ENCODE results near the gene METTL26.
A peak's percentile ranks its signal among the peaks of the same experiment; 100 is the strongest.
"Not testable (repeated sequence)": the region's sequence is repeated elsewhere in the genome, so short reads cannot be mapped to it uniquely, and the experiment has no call there.

Gene METTL26

DNA sequence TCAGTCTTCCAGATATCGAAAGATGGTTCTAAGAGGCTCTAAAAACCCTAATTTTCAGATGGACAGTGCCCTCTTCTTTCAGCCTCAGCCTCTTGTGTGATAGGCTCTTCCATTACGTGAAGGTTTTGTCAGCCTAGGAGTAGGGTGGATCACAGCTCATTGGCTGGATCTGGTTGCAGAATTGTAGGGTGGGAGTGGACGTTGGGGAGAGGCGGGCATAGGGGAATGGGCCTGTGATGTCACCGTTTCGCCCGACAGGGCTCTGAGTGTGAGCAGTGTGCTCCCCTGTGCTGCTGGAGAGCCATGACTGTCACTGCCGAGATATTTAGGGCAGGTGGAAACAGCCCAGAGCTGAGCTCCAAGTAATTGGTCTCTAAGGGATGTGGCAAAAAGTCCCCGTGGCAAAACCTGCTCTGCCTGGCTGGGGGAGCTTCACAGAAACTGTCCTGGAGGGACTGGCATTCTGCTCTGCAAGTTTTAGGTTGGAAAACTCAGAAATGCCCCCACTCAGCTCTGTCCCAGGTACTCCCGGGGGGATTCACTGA is 11.5 kb downstream of the METTL26 start:
- no peak for DNase-seq

DNA sequence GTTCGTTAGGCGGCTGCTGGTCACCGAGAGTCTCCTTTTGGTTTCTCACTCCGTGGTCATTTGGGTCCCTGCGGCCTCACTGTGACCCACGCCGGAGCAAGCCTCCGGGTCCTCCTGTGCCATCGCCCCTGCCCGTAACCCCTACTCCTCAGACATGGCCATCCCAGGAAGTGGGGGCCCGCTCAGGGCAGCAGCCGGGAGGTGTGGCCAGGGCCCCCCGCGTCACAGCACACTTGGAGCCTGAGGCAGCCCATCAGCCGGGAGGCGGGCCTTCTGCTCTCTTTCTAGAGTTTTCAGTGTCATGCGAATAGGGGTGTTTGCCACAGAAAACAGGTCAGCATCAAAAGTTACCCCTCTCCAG is 13.2 kb downstream of the METTL26 start:
- no peak for DNase-seq

DNA sequence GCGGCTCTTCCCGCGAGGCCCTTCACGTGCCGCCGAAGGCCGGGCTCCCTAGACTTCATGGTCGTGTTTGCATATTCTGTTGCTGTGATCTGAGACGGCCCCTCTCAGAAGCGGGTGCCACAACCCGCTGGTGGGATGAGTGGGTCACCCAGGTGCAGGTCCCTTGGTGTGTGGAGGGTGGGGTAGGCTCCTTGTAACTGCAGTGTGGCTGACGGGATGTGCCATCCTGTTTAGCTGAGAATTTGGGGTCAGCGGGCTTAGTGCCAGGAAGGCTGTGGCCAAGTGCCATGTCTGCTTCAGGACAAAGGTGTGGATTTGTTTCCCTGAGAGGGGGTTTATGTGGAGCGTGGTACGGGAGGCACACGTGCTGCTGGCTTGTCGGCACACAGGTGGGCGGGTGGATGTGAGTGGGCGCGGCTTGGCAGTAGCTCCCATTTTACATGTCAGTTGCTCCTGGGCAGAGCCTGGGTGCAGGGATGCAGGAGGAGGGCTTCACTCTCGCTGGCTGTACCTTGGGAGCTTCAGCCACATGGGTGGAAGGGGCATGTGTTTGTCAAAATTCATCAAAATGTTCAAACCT is 14.5 kb downstream of the METTL26 start:
- no peak for DNase-seq

DNA sequence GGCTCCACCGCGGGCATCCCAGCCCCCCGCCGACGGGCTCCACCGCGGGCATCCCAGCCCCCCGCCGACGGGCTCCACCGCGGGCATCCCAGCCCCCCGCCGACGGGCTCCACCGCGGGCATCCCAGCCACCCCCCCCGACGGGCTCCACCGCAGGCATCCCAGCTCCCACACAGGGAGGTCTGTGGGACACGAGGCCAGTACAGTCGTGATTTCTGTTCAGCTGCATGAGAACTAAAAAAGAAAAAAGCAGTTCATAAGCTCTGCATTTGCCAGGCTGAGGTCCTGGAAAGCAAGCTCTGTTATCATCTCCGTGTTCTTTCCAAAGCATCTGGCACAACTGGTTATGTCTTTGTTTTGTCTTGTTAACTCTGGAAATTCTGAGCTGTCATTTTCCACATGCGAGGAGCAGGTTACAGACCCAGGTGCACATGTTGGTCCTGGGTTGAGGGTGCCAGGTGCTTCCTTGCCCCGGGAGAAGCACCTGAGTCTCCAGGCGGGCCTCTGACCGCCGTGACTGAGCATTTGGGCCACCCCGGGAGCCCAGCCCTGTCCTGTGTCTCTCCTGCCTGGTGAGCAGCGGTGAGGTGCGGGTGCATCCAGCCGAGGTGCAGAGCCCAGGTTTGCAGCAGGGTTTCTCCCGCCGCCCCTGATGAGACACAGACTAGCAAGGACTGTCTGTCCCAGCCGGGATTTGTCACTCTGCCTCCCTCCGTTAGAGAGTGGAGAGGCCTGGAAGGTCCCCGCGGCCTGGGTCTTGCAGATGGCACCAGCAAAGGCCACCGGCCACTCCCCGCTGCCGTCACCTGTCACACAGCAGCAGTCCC is 15.2 kb downstream of the METTL26 start:
- DNase-seq, result no peak

DNA sequence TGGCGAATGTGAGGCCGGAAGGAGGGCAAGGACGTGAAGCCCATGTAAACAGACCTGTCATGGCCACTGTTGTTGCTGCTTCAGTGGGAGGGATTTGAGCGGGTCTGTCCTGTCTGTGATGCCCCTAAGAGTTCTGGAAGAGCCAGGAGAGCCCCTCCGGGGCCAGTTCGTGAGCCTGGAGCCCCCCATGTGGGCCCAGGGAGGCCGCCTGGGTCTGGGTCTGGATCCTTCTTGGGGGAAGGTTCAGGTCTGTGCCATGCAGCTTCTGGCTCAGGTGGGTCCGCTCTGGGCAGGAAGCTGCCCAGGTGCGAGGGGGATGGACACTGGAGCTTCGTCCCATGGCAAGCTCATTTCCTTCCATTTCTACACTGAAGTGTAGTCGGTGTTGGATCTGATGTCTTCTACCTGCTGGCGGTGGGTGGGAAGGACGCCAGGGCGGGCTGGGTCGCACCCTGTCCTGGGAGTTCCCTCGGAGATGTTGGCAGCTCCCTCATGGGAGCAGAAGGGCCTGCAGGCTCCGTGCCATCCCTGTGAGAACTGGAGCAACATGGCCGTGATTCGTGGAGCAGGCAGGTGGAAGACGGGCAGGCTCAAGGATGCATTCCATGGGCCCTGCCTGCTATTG is 16.5 kb downstream of the METTL26 start:
- DNase-seq, result no peak

DNA sequence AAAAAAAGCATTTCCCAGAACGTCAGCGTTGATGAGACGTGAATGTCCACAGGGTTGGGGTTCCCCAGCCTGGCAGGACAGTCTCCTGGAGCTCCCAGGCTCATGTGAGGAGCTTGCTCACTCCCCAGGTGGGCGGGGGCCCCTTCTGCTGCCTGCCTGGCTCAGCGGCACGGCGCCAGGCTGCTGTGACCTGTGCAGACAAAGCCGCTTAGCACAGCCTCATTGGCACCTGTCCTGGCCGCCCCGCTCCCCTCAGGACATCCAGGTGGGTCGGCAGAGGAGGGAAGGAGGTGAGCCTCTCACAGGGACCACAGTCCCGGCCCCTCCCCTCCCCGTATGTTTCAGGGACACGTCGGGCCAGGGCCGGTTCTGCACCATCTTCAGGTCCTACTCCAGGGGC is 18.2 kb downstream of the METTL26 start:
- no peak for DNase-seq

DNA sequence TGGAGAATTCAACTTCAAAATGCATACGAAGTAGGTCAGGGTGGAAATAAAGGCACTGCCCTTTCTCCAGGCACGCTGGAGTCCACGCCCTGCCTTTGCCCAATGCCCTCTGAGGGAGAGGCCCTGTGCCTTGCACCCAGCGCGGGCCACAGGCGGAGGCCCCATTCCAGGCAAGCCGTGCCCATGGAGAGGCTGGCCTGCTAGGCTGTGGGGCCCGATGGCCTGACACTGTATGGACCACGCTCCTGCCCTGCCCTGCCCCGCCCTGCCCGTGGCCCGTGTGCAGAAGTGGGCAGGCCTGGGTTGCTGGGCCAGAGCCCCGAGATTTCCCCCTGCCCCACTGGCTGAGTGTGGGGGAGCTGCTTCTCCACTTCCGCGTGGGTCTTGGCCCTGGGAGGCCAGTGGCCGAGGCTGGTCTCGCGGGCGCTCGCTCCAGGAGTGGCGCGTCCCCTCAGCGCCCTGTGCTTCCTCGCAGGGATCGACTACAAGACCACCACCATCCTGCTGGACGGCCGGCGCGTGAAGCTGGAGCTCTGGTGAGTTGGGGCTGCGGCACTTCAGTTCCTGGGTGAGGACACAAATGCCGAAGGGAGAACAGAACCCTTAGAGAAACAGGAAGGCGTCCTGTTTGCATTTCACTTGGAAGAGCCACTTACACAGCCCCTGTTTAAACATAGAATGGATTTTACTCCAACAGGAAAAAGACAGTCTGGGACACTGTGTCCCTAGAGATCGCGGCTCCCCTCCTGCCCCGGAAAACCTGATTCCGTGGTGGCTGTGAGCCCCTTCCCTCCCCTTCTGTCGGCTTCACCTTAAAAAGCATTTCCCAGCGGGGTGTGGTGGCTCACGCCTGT is 19.1 kb downstream of the METTL26 start:
- DNase-seq, result no peak

DNA sequence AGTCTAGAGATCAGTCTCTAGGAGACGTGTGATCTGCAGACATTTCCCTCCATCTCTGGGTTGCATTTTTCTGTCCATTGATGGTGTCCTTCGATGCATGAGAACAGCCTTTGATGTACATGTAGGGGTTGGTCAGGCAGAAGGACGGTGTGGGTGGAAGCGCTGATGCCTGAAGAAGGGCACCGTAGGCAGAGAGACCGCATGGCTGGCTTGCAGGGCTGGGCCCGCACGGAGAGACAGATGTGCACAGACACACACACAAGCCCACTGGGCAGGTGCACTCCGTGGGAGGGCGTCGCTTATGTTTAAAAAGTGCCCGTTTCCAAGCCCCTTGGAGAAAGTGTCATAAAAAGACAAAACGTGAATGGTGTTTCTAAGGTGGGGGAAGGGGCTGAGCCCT is 21.0 kb downstream of the METTL26 start:
- DNase-seq, result no peak

DNA sequence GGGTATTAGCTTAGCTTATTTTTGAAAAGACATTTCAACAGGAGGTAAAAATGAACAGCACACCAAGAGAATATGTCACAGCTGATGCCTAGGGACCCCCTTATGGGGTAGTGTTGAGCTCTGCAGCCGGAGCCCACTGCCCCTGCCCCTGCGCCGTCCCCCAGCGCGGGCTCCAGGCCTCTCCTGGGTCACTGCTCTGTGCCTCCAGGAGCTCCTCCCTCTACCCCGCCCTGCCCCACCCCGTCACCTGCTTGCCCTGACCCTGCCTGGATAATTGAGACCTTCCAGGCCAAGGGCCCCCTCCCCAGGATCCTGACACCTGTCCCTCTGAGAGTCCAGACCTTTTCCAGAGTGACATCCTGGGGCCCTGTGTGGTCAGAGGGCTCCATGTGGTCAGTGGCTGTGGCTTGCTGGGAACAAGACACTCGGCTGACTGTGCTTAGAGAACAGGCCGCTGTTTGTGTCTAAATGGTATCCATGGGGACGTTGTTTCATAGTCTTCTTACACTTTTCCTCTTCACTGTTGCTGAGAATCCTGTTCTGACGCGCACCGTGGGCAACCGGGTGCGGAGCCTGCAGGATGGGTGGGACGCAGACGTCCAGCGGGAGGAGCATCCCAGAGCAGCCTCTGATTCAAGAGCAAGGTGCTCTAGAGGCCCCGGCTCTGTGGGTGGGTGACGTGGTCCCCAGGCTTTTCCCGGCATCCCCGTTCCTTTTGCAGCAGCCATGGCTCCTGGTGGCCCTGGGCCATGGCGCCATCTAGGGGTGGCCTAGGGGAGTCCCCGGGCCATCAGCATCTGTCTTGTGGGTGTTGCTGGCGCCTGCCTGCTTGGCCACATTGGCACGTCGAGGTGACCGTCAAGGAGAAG is 25.4 kb downstream of the METTL26 start:
- peak; percentile 65 for DNase-seq

DNA sequence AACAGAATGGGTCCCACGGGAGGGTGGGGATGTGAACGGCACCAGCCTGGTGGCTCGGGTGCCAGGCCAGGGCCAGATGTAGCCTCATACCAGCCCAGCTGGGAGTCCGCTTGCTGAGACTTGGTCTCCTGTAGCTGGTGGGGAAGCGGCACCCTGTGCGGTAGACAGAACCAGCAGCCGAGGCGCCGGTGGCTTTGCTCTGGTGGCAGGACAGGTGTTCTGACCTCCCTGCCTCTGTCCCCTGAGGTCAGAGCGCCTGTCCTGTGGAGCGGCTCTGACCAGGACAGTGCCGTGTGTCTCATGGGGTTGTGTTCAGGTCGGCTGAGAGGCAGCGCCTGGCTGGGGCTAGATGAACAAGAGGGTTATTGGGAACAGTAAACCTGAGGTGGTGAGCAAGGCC is 26.1 kb downstream of the METTL26 start:
- no peak for DNase-seq

DNA sequence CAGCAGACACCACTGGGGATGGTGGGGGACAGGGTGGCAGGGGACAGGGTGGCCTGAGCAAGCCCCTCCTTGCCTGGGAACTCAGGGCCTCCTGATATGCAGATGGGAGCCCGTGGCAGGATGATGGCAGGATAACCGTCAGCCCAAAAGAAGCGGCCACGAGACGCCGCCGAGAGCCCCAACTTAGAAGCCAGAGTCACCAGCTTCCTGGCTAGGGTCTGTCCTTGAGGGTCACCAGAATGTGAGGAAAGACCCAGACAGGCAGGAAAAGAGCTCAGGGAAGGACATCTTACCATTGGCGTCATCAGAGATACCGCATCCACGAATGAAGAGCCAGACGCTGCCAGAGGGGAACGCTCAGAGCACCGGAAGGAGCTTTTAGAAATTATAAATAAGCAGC is 26.8 kb downstream of the METTL26 start:
- no peak for DNase-seq

DNA sequence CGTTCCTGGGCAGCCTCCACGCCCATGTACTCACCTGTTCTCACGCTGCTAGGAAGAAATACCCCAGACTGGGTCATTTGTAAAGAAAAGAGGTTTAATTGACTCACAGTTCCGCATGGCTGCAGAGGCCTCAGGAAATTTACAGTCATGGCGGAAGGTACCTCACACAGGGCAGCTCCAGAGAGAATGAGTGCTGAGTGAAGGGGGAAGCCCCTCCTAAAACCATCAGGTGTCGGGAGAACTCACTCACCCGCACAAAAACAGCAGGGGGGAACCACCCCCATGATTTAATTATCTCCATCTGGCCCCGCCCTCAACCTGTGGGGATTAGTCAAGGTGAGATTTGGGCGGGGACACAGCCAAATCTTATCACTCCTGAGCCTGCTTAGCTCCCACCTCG is 28.1 kb downstream of the METTL26 start:
- DNase-seq, result no peak

DNA sequence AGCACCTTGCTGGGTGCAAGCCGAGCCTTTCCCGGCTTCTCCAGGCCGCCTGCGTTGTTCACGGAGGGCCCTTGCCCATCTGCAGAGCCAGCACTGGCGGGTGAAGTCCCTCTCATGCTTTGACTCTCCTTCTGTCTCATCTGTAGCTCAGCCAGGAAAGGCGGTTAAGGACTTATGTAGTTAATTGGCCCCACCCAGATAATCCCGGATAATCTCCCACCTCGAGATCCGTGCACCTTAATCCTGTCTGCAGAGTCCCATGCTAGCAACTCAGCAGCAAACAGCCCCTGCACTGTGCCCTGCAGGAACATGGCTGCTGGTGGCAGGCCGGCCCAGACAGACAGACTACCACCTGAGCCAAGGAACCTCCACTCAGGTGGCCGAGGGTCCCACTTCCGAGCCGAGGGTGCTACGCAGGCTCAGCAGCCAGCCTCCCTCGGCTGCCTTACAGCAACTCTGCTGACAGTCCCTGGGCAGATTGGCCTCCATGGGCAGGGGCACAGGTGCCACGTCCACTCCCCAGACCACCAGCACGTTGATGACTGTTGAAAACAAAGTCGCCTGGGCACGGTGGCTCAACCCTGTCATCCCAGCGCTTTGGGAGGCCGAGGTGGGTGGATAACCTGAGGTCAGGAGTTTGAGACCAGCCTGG is 29.3 kb downstream of the METTL26 start:
- no peak for DNase-seq

DNA sequence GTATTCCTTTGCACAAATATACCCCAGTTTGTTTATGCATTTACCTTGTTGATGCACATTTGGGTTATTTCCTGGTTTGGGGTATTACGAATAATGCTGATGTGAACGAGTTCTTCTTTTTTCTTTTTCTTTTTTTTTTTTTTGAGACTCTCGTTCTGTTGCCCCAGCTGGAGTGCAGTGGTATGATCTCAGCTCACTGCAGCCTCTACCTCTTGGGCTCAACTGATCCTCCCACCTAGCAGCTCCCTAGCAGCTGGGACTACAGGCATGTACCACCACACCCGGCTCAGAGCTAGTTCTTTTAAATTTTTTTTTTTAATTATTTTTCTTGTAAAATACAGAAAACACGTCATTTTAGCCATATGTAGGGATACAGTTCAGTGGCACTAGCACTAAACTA is 32.2 kb downstream of the METTL26 start:
- DNase-seq, result no peak

DNA sequence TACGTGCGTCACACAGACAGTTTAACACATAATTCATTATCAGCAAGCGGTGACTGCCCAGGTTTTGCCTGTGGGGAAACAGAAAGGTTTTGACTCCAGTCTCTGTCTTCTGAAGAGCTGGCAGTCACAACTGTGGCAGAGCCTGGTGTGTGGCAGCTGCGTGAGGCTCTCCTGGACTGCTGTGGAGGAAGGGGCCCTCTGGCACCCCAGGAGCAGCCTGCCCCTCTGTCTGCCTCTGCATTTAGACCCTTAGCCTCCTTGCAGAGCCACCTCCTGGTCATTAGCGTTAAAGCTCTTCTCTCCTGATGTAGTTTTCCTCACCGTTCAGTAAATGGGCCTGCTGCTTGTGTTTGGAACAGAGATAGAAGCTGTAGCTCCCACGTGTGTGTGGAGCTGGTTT is 35.3 kb downstream of the METTL26 start:
- no peak for DNase-seq

DNA sequence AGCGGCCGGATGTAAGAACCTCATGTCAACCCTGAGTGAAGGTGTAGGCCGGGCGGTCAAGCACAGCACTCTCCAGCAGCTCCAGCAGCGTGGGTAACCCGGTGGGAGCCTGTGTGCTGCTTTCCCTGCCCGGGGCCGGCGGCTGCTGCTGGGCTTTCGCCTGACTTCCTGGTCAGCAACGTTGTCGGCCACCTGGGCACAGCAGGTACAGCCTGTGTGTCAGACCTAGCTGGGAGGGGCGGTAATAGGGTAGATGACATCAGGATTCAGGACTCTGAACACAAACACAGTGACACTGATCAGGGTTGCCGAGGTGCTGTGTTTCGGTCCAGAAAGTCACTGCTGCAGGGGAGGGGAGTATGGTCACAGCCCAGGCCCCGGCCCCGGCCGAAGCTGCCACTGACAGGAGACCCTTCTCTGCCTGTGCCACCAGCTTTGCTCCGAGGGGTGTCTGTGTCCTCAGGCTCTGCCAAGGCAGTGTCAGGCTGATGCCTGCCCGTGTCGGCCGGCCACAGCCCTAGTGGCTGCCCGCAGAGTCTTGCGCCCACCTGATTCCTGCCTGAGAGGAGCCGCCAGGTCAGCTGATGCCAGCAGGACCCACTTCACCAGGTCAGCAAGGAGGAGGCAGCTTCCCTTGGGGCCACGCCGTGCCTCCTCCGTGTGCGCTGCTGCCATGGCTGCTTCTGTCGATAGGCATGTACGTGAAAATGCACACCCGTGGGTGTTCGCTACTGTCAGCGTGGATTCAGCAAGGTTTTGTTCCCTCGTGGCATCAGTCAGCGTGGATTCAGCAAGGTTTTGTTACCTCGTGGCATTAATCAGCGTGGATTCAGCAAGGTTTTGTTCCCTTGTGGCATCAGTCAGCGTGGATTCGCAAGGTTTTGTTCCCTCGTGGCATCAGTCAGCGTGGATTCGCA is 37.0 kb downstream of the METTL26 start:
- DNase-seq, result no peak

DNA sequence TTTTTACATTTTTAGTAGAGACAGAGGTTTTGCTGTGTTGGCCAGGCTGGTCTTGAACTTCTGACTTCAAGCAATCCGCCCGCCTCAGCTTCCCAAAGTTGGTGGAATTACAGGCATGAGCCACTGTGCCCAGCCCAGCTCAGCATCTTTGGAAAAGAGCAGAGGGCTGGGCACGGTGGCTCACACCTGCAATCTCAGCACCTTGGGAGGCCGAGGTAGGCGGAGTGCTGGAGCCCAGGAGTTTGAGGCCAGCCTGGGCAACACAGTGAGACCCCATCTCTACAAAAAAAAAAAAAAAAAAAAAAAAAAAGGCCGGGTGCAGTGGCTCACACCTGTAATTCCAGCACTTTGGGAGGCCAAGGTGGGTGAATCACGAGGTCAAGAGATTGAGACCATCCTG is 38.5 kb downstream of the METTL26 start:
- not testable (repeated sequence) for DNase-seq

DNA sequence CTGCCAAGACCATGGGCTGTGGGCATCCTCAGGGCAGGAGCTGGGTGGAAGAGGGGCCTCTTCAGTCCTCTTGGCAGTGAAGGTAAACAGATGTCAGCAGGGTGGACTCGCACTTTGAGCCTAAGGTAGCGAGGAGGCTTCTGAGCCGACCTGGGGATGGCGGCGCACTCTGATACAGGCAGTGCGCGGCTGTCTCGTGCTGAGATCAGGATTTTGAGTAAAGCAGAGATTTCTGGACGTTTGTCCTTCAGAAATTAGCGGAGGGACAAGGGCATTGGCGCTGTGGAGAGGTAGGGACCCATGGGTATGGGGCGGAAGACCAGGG is 39.4 kb downstream of the METTL26 start:
- no peak for DNase-seq

DNA sequence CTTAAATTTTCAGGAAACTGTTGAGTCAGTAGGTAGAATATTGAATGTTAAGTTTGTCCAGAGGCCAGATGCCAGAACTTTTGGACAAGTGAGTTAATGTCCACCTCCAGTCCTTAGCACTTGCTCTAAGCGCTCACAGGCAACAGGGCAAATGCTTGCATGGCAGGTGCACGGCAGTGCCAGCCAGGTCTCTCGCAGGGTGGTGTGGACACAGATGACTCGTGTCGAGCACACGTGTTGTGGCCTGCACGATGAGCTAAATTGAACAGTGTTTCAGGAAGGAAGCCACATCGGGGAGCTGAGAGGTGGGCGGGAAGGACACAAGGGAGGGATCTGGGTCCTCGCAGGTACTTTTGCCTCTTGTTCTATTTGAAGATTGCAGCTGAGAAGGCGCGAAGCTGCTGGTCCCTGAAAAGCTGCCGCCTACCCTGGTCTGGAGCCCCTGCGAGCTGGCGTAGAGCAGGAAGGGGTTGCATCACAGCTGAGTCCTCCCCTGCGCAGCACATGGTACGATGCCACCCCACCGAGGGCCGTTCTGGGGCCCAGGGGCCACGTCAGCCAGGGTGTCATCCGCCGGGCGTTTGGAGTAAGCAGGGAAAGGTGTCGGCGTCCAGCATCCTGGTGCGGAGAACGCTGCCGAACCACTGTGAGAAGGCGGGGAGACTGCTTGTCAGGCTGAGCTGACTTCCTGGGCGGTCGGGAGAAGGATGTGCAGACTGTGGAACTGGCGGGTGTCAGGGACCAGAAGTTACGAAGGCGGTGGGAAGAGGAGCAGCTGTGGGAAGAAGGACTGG is 40.0 kb downstream of the METTL26 start:
- DNase-seq, result no peak

DNA sequence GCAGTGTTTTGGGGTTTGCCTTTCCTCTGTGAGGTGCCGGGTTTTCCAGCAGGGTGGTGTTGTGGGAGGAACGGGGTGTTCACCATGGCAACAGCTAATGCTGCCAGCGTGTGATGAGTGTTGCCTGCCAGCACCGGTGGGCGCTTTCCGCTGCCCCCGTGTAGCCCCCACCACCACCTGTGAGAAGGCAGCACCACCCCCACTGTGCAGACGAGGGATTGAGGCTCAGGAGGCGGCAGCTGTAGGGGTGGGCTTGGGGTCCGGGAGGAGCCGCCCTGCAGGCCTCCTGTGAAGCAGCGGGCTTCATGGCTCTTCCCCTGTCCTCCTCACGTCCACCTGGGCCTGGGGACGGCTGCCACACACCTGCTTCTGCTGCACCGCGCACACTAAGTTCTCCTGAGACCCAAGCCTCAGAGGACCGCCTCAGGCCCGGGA is 41.0 kb downstream of the METTL26 start:
- no peak for DNase-seq
